Measurements from ENCODE around the gene C1QB. TPM values are rescaled to one million over a fixed set of nuclear protein-coding genes. Genes with fewer than 3 reads are reported as not detected.
A peak's percentile ranks its signal among the peaks of the same experiment; 100 is the strongest.

The C1QB gene
- 10 to 100 TPM; 73.9 to 85.4 TPM for total RNA-seq

DNA sequence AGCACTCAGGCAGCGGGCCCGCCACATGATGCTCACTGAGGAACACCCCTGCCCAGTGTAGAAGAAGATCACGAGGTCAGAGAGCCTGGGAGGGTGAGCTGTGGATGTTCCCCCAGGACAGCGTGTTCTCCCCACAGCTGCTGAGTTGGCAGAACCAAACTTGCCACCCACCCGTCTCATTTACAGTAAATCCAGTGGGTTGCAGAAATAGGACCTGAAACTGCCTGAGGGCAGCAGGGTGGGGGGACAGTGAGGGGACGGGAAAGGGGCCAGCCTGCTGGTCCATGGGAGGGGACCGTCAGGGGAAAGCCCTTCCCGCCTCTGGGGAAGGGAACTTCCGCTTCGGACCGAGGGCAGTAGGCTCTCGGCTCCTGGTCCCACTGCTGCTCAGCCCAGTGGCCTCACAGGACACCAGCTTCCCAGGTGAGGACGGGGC lies at the start of gene C1QB:
Gene C1QB (plus strand): TSS at position 356 of the 436 bp plus-strand sequence. CDS start 6,227 bp downstream, outside the sequence.
- peak within 1 kb of the TSS in 1 of 4 donors; percentile 17 for H3K27ac ChIP-seq
- no peaks in the 10 kb centered on the region for H3K4me1 ChIP-seq
- DNase-seq (peak in 2 of 4 donors; percentile 13 to 69), ATAC-seq (no peak)
- WGBS, 2 donors = 81 to 85% methylated on average over 7 to 12 of the region's 13 CpGs
- intact Hi-C loops (cut with DNase I) = no loop called here
- no peak within 1 kb of the TSS for H3K4me3 ChIP-seq
- TF ChIP-seq, protein P1, sequence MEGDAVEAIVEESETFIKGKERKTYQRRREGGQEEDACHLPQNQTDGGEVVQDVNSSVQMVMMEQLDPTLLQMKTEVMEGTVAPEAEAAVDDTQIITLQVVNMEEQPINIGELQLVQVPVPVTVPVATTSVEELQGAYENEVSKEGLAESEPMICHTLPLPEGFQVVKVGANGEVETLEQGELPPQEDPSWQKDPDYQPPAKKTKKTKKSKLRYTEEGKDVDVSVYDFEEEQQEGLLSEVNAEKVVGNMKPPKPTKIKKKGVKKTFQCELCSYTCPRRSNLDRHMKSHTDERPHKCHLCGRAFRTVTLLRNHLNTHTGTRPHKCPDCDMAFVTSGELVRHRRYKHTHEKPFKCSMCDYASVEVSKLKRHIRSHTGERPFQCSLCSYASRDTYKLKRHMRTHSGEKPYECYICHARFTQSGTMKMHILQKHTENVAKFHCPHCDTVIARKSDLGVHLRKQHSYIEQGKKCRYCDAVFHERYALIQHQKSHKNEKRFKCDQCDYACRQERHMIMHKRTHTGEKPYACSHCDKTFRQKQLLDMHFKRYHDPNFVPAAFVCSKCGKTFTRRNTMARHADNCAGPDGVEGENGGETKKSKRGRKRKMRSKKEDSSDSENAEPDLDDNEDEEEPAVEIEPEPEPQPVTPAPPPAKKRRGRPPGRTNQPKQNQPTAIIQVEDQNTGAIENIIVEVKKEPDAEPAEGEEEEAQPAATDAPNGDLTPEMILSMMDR (IDR thresholded peaks at IDR 0.05) = no peak
- peak in 1 of 3 donors; percentile 44 for TF ChIP-seq POLR2A (IDR thresholded peaks at IDR 0.05)
- no peaks in the 10 kb centered on the region for H3K9me3 ChIP-seq
- H3K36me3 ChIP-seq (replicated peaks in 1 of 2; ENCODE audit: insufficient read depth in 1 of 2, low read depth in 2 of 2) = no peaks in the 10 kb centered on the region
- no peaks in the 10 kb centered on the region for H3K27me3 ChIP-seq

DNA sequence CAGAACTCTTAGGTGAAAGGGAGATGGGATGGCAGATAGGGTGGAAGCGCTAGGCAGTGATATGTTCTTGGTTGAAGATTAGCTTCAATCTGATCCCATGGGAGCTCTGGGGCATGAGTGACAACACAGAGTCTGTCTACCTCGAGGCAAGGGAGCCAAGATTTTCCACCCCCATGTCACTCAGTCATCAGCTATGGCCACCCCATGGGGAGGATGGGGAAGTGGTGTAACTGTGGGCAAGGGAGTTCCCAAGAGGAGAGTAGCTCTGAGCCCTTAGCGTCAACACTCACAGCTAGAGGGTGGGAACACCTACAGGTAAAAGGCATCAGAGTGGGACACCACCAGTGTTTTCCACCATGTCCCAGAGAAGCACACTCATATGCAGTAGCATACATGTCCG lies 46.9 kb upstream of the C1QB start:
- no peak for DNase-seq
- H3K4me3 ChIP-seq = no peak overlapping the region
- 47 to 52% methylated on average over 4 of the region's 4 CpGs for WGBS, 2 donors
- no peaks in the 10 kb centered on the region for H3K9me3 ChIP-seq
- intact Hi-C loops (cut with DNase I) = no loop called here
- no peaks in the 10 kb centered on the region for H3K4me1 ChIP-seq
- no peak for ATAC-seq
- H3K27ac ChIP-seq = no peak overlapping the region
- H3K36me3 ChIP-seq (replicated peaks in 1 of 2; ENCODE audit: insufficient read depth in 1 of 2, low read depth in 2 of 2) = no peaks in the 10 kb centered on the region
- TF ChIP-seq POLR2A (IDR thresholded peaks at IDR 0.05) = no peak
- TF ChIP-seq, protein P1 (IDR thresholded peaks at IDR 0.05) = no peak
- H3K27me3 ChIP-seq = peaks cover 0 to 3% of the 10 kb centered on the region in 2 donors

- Histone ChIP-seq H3K27ac (no peak overlapping the region), H3K4me3 (no peak overlapping the region), H3K36me3 (replicated peaks in 1 of 2; ENCODE audit: insufficient read depth in 1 of 2, low read depth in 2 of 2) (no peaks in the 10 kb centered on the region), H3K9me3 (no peaks in the 10 kb centered on the region), H3K4me1 (no peaks in the 10 kb centered on the region), H3K27me3 (peaks cover 0 to 5% of the 10 kb centered on the region in 2 donors)
- no peak for TF ChIP-seq POLR2A (IDR thresholded peaks at IDR 0.05)
- TF ChIP-seq, protein P1 (IDR thresholded peaks at IDR 0.05) = no peak
- DNase-seq (no peak), ATAC-seq (no peak)
- intact Hi-C loops (cut with DNase I) = no loop called here
- 10 to 12% methylated on average over 9 to 10 of the region's 10 CpGs for WGBS, 2 donors
Measured at GRCh38 chr1:22607154-22607553, 45.9 kb upstream of the C1QB start.

- TF ChIP-seq, protein P1 (IDR thresholded peaks at IDR 0.05) = no peak
- TF ChIP-seq POLR2A (IDR thresholded peaks at IDR 0.05) = no peak
- no peak overlapping the region for H3K27ac ChIP-seq
- WGBS, 2 donors = 36 to 45% methylated on average over 3 of the region's 3 CpGs
- H3K4me3 ChIP-seq = no peak overlapping the region
- H3K9me3 ChIP-seq = no peaks in the 10 kb centered on the region
- no peak for DNase-seq
- H3K36me3 ChIP-seq (replicated peaks in 1 of 2; ENCODE audit: insufficient read depth in 1 of 2, low read depth in 2 of 2) = no peaks in the 10 kb centered on the region
- ATAC-seq = no peak
- no peaks in the 10 kb centered on the region for H3K4me1 ChIP-seq
- H3K27me3 ChIP-seq = peaks cover 0 to 6% of the 10 kb centered on the region in 2 donors
- intact Hi-C loops (cut with DNase I) = no loop called here
Measured at GRCh38 chr1:22608361-22608760, 44.7 kb upstream of the C1QB start.

GRCh38 chr1:22609291-22609690 lies 43.7 kb upstream of the C1QB start:
- ATAC-seq (no peak), DNase-seq (no peak)
- TF ChIP-seq, protein P1 (IDR thresholded peaks at IDR 0.05) = no peak
- TF ChIP-seq POLR2A (IDR thresholded peaks at IDR 0.05) = no peak
- H3K36me3 ChIP-seq (replicated peaks in 1 of 2; ENCODE audit: insufficient read depth in 1 of 2, low read depth in 2 of 2) = no peaks in the 10 kb centered on the region
- H3K9me3 ChIP-seq = no peaks in the 10 kb centered on the region
- no peak overlapping the region for H3K27ac ChIP-seq
- H3K4me3 ChIP-seq = no peak overlapping the region
- H3K27me3 ChIP-seq = peaks cover 0 to 6% of the 10 kb centered on the region in 2 donors
- no peaks in the 10 kb centered on the region for H3K4me1 ChIP-seq
- WGBS, 2 donors = 17 to 23% methylated on average over 3 to 6 of the region's 6 CpGs
- intact Hi-C loops (cut with DNase I) = no loop called here

Data from body of pancreas (tissue), 4 donors.